B cell (primary cell): ENCODE results near the gene NDST1. TPM values are rescaled to one million over a fixed set of nuclear protein-coding genes. Genes with fewer than 3 reads are reported as not detected.

Experiments used
- ATAC-seq: fragments of 200-7000 bp; cut with Tn5 transposase; one replicate; pipeline ENCODE4 v1.10.0; 2021; ENCODE audit warnings: low read depth, mild to moderate bottlenecking, moderate number of reproducible peaks, moderate library complexity
- CTCF ChIA-PET: fragments of 350-600 bp; sonication (Branson Sonifier 250); formaldehyde crosslinking; loops from one replicate; lab custom pipeline; 2021; ENCODE audit warnings: antibody characterized with exemption, inconsistent platforms; lab: Charles Lee
- POLR2A ChIA-PET: fragments of 350-600 bp; sonication (Branson Sonifier 250); formaldehyde crosslinking; loops from one replicate; lab custom pipeline; 2021; ENCODE audit warnings: antibody characterized with exemption; lab: Charles Lee
- DNase-seq: peaks from one replicate; pipeline ENCODE4 v3.0.0; 2013
- H2AFZ ChIP-seq: 2 replicates; pipeline ENCODE4 v1.6.1; 2012; ENCODE audit warnings: mild to moderate bottlenecking, low read depth, low read length; ENCODE audit not compliant: insufficient read depth, poor library complexity, severe bottlenecking
- H3K27ac ChIP-seq, 2 donors: 1 replicate in 1 of 2; 2 replicates in 1 of 2; pipeline ENCODE4 v1.5.1; 2012 to 2013; ENCODE audit warnings: low read length in 2 of 2, mild to moderate bottlenecking in 2 of 2, moderate library complexity in 1 of 2
- H3K27me3 ChIP-seq, 4 experiments: fragments of 200-600 bp in 1 of 4; sonication (generic) in 1 of 4; replicated peaks in 1 of 4; 1 replicate in 2 of 4; 2 replicates in 2 of 4; pipeline versions ENCODE4 v1.6.1 to v1.7.0; 2013 to 2016; ENCODE audit warnings: low read length in 3 of 4, mild to moderate bottlenecking in 2 of 4, mixed read lengths in 1 of 4, moderate library complexity in 1 of 4; ENCODE audit not compliant: insufficient read depth in 4 of 4, control insufficient read depth in 3 of 4; ENCODE audit errors: control extremely low read depth in 1 of 4
- H3K36me3 ChIP-seq, 2 experiments: replicated peaks in 1 of 2; 1 replicate in 1 of 2; 2 replicates in 1 of 2; pipeline versions ENCODE4 v1.6.1 to v1.7.1; 2013; ENCODE audit warnings: low read length in 1 of 2; ENCODE audit not compliant: insufficient read depth in 2 of 2, control insufficient read depth in 1 of 2; ENCODE audit errors: control extremely low read depth in 1 of 2, extremely low read depth in 1 of 2
- H3K4me1 ChIP-seq, 2 donors: fragments of 200-600 bp in 1 of 2; sonication (generic) in 1 of 2; 1 replicate in 1 of 2; 2 replicates in 1 of 2; pipeline versions ENCODE4 v1.5.1 to v1.6.1; 2013 to 2017; ENCODE audit warnings: low read length in 2 of 2; ENCODE audit not compliant: control insufficient read depth in 2 of 2, insufficient read depth in 2 of 2
- H3K4me2 ChIP-seq: replicated peaks from 2 replicates; pipeline ENCODE3; 2012; ENCODE audit warnings: mild to moderate bottlenecking, low read depth, low read length; ENCODE audit not compliant: poor library complexity, severe bottlenecking
- H3K4me3 ChIP-seq, 5 experiments: fragments of 200-600 bp in 1 of 5; sonication (generic) in 1 of 5; 1 replicate in 3 of 5; 2 replicates in 2 of 5; pipeline versions ENCODE4 v1.5.1 to v1.7.0; 2011 to 2016; ENCODE audit warnings: low read length in 4 of 5, mild to moderate bottlenecking in 4 of 5, low read depth in 2 of 5, control low read depth in 1 of 5, moderate library complexity in 1 of 5; ENCODE audit not compliant: insufficient read depth in 1 of 5; ENCODE audit errors: control extremely low read depth in 1 of 5, extremely low read depth in 1 of 5
- H3K79me2 ChIP-seq: fragments of 200-600 bp; sonication (generic); one replicate; pipeline ENCODE4 v1.6.0; 2016; ENCODE audit warnings: low read length; ENCODE audit not compliant: control insufficient read depth, insufficient read depth
- H3K9ac ChIP-seq: fragments of 200-600 bp; sonication (generic); 2 replicates; pipeline ENCODE4 v1.6.1; 2017; ENCODE audit warnings: mild to moderate bottlenecking, low read length, moderate library complexity
- H3K9me3 ChIP-seq, 3 donors: one replicate each; pipeline versions ENCODE4 v1.6.1 to v1.7.1; 2013; ENCODE audit warnings: low read length in 2 of 3; ENCODE audit not compliant: control insufficient read depth in 2 of 3, insufficient read depth in 1 of 3; ENCODE audit errors: control extremely low read depth in 1 of 3
- H4K20me1 ChIP-seq: 2 replicates; pipeline ENCODE4 v1.6.0; 2012; ENCODE audit warnings: mild to moderate bottlenecking, low read length; ENCODE audit not compliant: insufficient read depth, control insufficient read depth, poor library complexity, severe bottlenecking
- H3K27ac Mint-ChIP-seq: one replicate; pipeline ENCODE4 v1.8.0; 2021; ENCODE audit warnings: mixed read lengths
- H3K27me3 Mint-ChIP-seq: one replicate; pipeline ENCODE4 v1.8.0; 2021; ENCODE audit warnings: mixed read lengths
- H3K4me1 Mint-ChIP-seq: one replicate; pipeline ENCODE4 v1.8.0; 2021; ENCODE audit warnings: mixed read lengths
- H3K4me3 Mint-ChIP-seq: one replicate; pipeline ENCODE4 v1.8.0; 2021; ENCODE audit warnings: mixed read lengths
- H3K9me3 Mint-ChIP-seq: one replicate; pipeline ENCODE4 v1.8.0; 2022; ENCODE audit warnings: mixed read lengths; ENCODE audit not compliant: insufficient read depth
- EZH2 ChIP-seq: IDR thresholded peaks from 2 replicates; pipeline ENCODE4 v1.6.1; 2012; ENCODE audit warnings: borderline replicate concordance, low read depth, mild to moderate bottlenecking, moderate library complexity, low read length; ENCODE audit not compliant: insufficient read depth, poor library complexity, severe bottlenecking
- WGBS: methylation state at CpG from one replicate; pipeline ENCODE4 v1.1.5; 2013; ENCODE audit warnings: missing lambda C conversion rate; ENCODE audit not compliant: insufficient coverage; 5-methylcytosine and 5-hydroxymethylcytosine counted together
- intact Hi-C: fragments of 100-400 bp; cut with micrococcal nuclease; formaldehyde crosslinking; loops from one replicate; pipeline ENCODE4 v1.10.0; 2022
- polyA plus RNA-seq: library from polyadenylated mRNA; depleted of rRNA; stranded (reverse); fragments of >200 nt; gene quantifications from 2 replicates; pipeline ENCODE4 v1.2.3, GENCODE V29; 2012
- total RNA-seq, 2 donors: library from RNA; stranded (reverse); fragments of 120-200 nt in 1 of 2; gene quantifications; 1 replicate in 1 of 2; 2 replicates in 1 of 2; pipeline versions ENCODE4 v1.2.3 to v1.2.4, GENCODE V29; 2013 to 2022
- TF ChIP-seq, protein P1 (sequence below): fragments of 200-600 bp; IDR thresholded peaks from one replicate; pipeline ENCODE4 v1.8.0; 2022; ENCODE audit warnings: antibody characterized with exemption, mild to moderate bottlenecking

The NDST1 gene
- total and polyA plus RNA-seq, 2 donors (not counting 1 experiment from before 2014, with no cell fraction given): 4.3 to 7.0 TPM

DNA sequence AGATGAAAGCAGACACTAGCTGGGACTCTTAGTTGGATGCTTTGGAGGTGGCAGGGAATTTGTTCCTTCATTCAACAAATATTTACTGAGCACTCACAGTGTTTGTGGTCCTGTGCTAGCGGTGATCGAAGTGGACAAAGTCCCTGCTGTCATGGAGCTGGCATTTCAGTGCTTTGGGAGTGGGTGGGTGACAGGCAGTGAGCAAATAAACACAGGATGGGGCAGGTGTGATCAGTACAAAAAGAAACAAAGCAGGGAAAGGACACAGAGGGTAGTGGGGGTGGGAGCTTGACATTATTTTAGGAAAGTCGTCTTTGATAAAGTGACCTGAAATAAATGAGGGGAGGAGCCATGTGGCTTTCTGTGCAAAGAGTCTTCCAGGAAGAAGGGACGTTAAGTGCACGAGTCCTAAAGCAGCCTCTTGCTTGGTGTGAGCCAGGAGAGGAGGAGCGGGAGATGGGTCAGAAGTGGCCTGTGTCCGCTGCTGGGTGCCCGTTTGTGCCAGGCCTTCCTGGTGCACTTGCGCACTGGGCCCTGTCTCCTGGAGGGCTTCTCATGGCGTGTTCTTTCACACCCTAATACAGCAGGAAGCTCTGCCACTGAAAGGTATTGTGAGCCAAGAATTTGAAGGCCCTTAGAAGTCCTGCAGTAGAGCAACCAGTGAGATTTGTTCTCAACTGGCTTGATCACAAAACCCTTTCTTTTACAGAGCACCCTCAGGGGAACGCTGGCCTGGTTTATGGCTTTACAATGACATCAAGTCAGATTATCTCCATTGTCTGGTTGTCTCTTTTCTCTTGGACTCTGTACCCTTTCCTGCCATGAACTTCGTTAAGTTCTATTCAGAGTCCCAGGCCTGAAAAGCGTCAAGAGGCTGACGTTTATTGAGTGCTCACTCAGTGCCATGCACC lies 14.8 kb downstream of the NDST1 start:
- no peak overlapping the region for H3K9ac ChIP-seq

More for the DNA sequence above, 14.8 kb downstream of the NDST1 start:
- no peak overlapping the region for H3K27ac Mint-ChIP-seq
- H3K9me3 Mint-ChIP-seq: no peaks in the 10 kb centered on the region
- ChIA-PET POLR2A (no interaction called here), CTCF (interaction anchor here (0.7 to 6.1 kb wide), 6 partner anchors 16 to 176 kb away, joined by 3 to 126 read pairs (median 4); partner anchors contain the start of gene RPS14)
- TF ChIP-seq, protein P1, sequence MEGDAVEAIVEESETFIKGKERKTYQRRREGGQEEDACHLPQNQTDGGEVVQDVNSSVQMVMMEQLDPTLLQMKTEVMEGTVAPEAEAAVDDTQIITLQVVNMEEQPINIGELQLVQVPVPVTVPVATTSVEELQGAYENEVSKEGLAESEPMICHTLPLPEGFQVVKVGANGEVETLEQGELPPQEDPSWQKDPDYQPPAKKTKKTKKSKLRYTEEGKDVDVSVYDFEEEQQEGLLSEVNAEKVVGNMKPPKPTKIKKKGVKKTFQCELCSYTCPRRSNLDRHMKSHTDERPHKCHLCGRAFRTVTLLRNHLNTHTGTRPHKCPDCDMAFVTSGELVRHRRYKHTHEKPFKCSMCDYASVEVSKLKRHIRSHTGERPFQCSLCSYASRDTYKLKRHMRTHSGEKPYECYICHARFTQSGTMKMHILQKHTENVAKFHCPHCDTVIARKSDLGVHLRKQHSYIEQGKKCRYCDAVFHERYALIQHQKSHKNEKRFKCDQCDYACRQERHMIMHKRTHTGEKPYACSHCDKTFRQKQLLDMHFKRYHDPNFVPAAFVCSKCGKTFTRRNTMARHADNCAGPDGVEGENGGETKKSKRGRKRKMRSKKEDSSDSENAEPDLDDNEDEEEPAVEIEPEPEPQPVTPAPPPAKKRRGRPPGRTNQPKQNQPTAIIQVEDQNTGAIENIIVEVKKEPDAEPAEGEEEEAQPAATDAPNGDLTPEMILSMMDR: no peak
- no peak for TF ChIP-seq EZH2
- no peak overlapping the region for H3K4me3 Mint-ChIP-seq
- 92% methylated on average over 12 of the region's 14 CpGs for WGBS
- Histone ChIP-seq H3K27ac (no peak overlapping the region), H3K4me2 (no peak overlapping the region), H3K27me3 (no peaks in the 10 kb centered on the region), H3K36me3 (no peaks in the 10 kb centered on the region), H4K20me1 (no peaks in the 10 kb centered on the region), H3K4me3 (no peak overlapping the region), H3K9me3 (no peaks in the 10 kb centered on the region), H3K4me1 (no peaks in the 10 kb centered on the region), H2AFZ (no peak overlapping the region), H3K79me2 (no peaks in the 10 kb centered on the region)
- intact Hi-C loops: loop anchor here (1.0 to 2.0 kb wide), 2 partner anchors 35 to 72 kb away; no protein-coding TSS in a partner anchor
- no peaks in the 10 kb centered on the region for H3K27me3 Mint-ChIP-seq
- DNase-seq: no peak
- H3K4me1 Mint-ChIP-seq: no peaks in the 10 kb centered on the region
- no peak for ATAC-seq
